ENCODE data around the gene PIANP.

Gene PIANP

DNA sequence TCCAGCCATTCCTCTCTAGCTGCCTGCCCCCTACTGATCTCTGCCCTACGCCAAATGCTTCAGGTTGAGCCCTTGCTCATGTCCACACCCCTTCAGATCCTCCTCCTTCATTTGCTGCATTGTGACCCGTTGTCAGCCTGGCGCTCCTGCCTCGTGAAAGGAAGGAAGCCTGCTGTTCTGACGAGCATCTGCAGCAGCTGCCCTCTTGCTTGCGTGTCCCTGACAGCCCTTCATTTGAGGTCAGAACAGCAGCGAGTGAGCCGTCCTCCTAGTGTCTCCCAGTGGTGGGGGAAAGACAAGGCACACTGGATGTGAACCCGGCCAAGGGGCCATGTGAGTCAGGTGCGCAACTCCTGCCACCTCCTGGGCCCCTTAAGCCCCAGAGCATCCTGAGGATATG, 3.0 kb upstream of the PIANP start:
- no peak for DNase-seq (ENCODE audit: low read depth)

DNA sequence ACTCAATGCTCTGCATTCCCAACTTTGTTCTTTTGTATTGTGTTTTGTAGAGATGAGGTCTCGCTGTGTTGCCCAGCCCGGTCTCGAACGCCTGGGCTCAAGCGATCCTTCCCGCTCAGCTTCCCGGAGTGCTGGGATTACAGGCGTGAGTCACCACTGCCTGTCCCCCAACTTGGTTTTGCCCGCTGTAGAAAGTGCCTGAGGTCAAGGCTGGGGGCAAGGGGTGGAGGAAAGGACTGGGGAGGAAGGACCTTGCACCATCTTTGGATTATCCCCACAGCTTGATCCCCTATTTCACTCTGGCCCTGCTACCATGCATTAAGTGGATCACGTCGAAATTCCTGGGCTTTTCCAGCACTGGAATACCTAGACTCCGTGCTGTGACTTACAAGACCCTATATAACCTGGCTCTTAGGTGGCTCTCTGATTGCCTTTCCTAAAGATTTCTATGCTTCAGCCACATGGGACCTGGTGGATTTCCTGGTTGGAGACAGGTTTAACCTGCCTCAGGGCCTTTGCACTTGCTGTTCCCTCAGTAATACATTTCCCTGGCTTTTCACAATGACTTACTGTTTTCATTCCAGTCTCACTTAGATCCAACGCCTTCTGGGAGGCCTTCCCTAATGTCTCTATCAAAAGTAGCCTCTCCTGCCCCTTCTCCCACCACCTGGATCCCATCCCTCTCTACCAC, 608 bp upstream of the PIANP start:
- no peak for DNase-seq (ENCODE audit: low read depth)

DNA sequence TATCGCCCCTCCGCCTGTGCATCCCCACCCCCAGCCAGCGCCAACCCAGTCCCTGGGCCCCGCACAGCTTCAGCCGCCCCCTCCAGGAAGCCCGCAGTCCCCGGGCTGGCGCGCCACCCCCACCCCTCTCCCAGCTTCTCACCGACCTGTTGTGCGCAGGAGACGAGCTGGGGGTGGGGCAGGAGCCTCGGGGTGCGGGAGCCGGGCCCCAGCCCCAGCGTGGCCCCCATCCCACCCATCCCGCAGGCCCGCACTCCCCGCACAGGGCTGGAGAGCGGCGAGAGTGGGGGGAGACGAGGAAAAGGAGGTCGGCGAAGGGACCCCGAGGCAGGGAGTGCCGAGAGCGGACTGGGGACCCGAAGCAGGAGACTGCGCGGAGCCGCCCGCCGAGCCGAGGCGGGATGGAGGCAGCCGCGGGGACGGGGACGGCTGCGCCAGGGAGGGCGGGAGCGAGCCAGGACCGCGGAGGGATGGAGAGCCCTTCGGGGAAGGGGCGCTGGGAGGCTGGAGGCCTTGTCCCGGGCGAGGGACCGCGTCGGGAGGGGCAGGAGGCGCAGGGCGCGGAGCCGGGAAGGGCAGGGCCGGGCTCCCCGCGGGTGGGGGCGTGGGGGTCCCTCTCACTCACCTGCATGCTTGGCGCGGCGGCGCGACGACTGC, 498 bp downstream of the PIANP start:
- no peak for DNase-seq (ENCODE audit: low read depth)

DNA sequence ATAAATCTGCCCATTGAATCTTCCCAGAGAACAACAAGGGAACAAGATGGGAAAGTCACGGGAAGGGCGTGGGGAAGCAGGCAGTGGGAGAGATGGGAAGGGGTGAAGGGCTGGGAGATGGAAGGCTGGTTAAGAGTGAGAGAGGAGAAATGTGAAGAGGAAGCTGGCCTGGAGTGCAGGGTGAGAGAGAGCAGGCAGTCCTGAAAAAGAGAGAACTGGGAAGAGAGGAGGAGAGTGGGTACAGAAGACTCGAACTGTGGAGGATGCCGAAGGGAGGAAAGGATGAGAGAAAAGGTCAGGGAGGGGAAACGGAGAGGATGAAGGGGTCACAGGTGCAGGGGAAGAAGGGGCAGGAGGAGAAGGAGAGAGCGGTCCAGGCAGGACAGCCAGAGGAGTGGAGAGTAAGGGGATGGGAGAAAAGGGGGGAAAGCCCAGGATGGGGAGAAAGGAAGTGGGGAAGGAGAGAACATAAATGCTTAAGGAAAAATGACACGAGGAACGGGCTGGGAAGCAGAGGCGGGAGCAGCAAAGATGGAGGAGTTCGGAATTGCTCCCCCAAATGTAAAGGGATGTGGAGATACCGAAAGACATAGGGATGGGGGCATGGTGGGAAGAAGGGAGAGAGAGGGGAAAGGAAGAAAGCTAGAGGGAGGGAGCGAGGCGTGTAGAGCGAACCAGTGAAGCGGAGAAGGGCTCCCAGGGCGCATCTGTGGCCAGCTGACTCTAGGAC, 1.2 kb downstream of the PIANP start:
- DNase-seq (ENCODE audit: low read depth): no peak

DNA sequence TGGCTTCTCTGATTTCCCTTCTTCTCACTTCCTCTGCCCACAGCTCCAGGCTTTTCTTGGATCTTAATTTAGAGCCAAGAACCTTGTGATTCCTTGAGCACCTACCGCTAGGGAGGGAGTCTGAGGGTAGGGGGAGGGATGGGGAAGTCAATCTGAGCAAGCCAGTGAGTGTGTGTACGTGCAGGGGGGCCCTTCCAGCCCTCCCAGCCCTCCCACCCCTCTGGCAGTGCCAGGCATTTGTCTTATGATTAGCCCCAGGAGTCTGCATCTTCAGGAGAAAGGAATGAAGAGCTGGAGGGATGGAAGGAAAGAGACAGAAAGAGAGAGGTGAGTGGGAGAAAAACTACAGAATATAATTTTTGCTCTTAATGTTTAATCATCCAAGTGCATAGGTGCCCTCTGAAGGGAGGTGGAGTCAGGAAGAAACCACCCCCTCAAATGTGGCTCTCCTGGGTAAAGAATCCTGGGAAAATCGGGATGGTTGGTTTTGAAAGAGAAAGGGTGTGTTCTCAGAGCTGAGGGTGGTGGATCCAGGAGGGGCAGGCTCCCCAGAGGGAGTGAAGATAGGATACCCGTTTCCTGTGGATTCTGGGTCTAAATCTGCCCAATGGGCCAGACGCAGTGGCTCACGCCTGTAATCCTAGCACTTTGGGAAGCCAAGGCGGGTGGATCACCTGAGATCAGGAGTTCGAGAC, 2.1 kb downstream of the PIANP start:
- no peak for DNase-seq (ENCODE audit: low read depth)

- peak; percentile 49 for DNase-seq (ENCODE audit: low read depth)
Observed at GRCh38 chr12:6697584-6698351, 2.8 kb downstream of the PIANP start.

GRCh38 chr12:6696690-6697583, 3.7 kb downstream of the PIANP start:
- DNase-seq (ENCODE audit: low read depth): no peak

DNA sequence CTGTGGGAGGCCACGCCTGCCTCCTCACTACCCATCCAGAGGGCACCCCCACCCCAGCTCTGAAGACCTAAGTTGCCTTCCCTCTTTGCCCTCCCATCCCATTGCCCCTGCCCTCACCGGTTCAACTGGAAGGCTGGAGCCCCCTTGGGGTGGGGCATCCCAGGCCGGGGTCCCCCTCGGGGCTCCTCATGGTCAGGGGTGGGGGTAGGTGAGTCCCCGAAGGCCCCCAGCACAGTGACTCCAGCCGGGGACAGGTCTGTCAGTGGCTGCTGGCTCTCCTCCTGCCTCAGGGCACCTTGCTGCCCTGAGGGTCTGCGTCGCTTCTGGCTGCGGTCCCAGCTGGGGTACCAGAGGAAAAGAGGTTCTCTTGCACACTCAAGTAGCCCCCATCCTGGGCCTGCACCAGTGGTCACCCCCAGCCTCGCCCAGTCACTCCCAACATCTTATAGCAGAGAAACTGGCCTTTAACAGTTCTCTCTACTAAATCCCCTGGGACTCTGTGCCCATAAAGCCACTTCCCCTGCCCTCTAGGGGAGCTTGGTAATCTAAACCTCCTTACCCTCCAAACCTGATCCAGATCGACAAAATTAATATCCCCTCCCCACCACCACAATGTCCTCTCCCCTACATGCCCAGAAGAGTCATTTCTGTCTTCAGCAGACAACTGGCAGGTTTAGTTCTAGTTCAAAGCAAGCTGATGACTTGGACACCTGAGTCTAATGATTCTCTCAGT, 5.1 kb downstream of the PIANP start:
- DNase-seq (ENCODE audit: low read depth): no peak

DNA sequence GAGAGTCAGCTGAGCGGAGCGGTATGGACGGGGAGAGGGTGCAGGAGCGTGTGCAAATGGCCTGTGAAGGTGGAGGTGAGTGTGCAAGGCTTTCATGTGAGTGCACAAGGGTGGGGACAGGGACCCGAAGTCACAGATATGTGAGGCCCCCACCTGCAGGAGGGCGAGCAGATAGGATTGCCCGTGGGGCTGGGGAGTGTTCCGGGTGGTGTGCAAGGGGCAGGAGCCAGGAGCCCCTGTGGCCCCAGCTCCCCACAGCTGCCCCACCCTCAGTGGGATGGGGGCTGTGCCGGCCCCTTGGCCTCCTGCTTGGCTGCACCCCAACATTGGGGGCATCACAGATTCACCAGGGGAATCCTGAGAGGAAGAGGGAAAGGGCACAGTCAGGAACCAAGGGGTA, 5.9 kb downstream of the PIANP start:
- no peak for DNase-seq (ENCODE audit: low read depth)

DNA sequence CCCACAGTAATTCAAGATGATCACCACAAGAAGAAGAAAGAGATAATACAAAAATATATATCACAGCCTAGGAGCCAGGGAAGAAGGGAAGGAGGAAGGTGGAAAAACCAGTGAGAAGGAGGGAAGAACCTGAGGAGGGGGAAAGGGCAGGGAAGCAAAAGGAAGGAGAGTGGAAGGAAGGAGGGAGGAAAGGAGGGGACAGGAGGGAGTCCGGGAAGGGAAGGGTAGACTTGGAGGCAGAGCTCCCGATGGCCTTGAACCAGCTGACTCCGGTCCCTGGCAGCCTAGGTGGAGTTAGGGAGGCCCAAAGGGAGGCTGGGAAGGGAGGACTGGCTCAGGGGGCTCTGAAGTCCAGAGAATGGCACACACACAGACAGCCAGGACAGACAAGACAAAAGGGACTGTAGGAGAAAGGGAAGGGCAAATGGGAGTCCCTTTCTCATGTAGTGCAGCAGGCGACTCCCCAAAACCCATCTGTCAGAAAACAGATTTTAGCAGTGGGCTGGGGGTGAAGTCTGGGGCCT, 6.7 kb downstream of the PIANP start:
- no peak for DNase-seq (ENCODE audit: low read depth)

GRCh38 chr12:6692888-6693287, 7.7 kb downstream of the PIANP start:
- no peak for DNase-seq (ENCODE audit: low read depth)

GRCh38 chr12:6691473-6691872, 9.1 kb downstream of the PIANP start:
- DNase-seq (ENCODE audit: low read depth): no peak

DNA sequence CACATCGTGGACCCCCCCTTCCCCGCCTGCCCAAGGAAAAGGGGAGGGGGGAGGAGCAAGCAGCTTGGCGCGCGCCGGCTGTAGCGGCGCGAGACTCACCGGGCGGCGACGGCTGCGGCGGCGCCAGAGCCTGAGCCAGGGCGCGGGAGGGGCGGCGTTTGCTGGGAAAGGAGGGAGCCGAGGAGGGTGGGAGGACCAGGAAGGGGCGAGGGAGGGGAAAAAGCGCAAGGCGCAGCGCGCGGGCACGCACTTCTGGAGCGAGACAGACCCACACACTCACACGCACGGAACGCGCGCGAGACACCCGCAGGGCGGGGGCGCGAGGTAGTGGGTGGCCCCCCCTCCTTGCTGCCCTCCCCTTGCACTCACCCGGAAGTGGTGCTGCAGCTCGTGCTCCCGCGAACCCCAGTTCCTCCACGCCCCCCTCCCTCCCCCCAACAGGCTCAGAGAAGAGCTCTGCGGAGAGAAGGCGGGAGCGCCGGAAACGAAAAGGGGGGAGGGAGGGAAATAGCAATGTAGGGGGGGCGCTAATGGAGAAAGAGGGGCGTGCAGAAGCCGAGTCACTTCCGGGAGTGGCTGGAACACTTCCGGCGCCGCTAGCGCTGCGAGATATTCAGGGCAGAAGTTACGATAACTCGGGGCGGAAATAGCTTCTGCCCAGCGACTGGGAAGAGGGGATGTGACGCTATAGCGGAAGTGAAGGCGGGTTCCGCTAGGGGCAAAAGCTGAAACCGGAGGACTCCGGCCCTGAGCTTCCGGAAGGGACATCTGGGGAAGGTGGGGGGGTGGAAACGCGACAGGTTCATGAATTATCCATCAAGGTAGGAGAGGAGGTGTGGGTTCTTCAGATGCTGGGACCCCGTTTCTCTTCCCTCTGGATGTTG, 11.4 kb downstream of the PIANP start, which contains the start of gene ZNF384:
ZNF384 (minus strand) TSS at position 377 of the 884 bp plus-strand sequence. CDS start 9,855 bp downstream, outside the sequence.
- peak; percentile 97 for DNase-seq (ENCODE audit: low read depth)

- peak; percentile 62 for DNase-seq (ENCODE audit: low read depth)
Observed at GRCh38 chr12:6688543-6688998, 12.0 kb downstream of the PIANP start.

- DNase-seq (ENCODE audit: low read depth): no peak
Observed at GRCh38 chr12:6685814-6686213, 14.8 kb downstream of the PIANP start.

- no peak for DNase-seq (ENCODE audit: low read depth)
Observed at GRCh38 chr12:6684609-6685008, 16.0 kb downstream of the PIANP start.

- no peak for DNase-seq (ENCODE audit: low read depth)
Observed at GRCh38 chr12:6676962-6677361, 23.7 kb downstream of the PIANP start.

DNA sequence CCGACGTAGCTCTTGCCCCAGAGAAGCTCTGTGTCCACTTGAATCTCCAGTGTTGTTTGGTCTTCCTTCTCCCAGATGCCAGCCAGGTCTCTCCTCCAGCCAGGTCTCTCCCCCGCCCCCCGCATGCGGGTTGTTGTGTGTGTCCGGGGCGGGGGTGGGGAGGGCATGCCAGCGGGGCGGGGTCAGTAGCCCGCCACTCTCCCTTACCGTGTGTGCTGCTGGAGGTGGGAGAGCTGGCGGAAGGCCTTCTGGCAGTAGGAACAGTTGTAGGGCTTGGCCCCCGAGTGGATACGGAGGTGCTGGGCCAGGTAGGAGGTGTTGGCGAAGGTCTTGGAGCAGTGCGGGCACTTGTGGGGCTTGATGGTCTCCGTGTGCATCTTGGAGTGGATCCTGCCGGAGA, 28.5 kb downstream of the PIANP start:
- DNase-seq (ENCODE audit: low read depth): no peak
